HG02938 (cell line): ENCODE data around the gene CAPRIN2.

Source experiments
- ATAC-seq: cut with Tn5 transposase; IDR thresholded peaks from one replicate; pipeline ENCODE4 v1.9.1; 2021; ENCODE audit warnings: mild to moderate bottlenecking, moderate library complexity; ENCODE audit not compliant: unreplicated experiment

CAPRIN2 gene

DNA sequence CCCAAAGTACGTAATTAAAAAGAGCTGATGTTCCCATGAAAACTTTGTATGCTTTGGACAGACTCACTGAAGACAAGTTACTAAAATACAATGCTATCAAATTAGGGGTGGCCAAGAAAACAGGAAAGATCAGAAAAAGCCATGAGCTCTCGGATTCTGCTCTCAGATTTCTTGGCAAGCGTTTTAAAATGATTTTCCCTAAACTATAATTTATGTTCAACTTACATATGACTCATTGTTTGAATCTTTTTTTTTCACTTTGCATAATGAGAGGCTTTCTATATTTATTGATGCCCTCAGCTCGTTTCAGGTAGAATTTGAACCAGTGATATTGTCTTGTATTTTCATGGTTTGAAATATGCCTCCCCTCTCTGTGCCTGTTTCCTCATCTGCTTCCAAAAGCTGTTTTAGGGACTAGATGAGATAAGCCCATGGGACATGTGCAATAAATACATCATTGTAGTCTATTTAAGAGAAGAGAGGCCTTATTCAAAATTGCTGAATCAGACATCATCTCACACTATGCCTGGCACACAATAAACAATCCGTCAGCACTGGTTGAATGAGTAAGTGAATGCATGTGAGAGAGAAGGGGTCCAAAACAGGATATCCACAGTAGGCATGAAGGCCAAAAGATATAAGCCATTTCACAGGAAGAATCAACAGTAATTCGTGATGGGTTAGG is 54.4 kb downstream of the CAPRIN2 start:
- no peak for ATAC-seq

- no peak for ATAC-seq
Measured at GRCh38 chr12:30698346-30698745, 56.4 kb downstream of the CAPRIN2 start.

DNA sequence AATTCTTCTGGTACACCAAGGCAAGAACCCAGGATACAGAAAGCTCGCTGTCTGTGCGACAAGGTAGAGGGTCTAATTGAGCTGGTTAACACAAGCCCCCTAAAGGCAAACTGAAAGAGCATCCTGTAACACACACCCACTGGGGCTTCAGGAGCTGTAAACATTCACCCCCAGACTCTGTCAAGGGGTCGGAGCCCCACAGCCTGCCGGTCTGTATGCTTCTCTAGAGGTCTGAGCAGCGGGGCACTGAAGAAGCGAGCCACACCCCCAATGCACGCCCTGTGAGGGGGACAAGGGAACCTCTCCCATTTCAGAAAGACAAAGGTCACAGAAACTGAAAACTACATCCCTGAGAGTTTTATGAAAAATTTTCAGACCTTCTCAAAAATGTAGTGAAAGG is 57.8 kb downstream of the CAPRIN2 start:
- no peak for ATAC-seq

DNA sequence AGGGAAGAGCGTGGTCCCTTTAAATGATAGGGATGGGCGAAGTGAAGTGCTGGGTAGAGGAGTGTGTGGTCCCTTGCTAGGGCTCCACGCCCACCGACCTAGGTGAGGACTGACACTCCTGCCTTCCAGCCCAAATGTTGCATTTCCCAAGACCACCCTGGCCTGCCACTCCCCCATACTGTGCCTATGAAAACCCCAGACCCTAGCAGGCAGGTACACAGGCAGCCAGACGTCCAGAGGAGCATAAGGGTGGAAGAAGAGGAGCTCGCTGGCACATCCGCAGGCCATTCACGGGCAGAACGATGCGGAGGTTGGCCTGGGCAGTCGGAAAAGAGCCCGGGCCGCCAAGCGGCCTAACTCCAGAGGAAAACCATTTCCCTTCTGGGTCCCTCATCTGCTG is 58.3 kb downstream of the CAPRIN2 start:
- no peak for ATAC-seq

DNA sequence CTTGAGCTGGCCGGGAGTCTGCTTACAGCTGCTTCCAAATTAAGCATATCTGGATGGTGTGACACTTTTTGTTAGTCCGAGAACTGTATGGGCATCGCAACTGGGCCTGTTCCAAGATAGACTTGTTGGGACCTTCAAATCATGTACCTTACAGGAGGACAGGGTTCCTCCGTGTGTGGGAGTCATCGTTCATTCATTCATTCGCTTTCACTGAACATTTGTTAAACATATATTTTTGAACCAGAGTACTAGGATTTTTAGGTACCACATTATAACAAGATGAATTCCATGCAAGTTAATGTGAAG is 58.7 kb downstream of the CAPRIN2 start:
- peak; percentile 38 for ATAC-seq

DNA sequence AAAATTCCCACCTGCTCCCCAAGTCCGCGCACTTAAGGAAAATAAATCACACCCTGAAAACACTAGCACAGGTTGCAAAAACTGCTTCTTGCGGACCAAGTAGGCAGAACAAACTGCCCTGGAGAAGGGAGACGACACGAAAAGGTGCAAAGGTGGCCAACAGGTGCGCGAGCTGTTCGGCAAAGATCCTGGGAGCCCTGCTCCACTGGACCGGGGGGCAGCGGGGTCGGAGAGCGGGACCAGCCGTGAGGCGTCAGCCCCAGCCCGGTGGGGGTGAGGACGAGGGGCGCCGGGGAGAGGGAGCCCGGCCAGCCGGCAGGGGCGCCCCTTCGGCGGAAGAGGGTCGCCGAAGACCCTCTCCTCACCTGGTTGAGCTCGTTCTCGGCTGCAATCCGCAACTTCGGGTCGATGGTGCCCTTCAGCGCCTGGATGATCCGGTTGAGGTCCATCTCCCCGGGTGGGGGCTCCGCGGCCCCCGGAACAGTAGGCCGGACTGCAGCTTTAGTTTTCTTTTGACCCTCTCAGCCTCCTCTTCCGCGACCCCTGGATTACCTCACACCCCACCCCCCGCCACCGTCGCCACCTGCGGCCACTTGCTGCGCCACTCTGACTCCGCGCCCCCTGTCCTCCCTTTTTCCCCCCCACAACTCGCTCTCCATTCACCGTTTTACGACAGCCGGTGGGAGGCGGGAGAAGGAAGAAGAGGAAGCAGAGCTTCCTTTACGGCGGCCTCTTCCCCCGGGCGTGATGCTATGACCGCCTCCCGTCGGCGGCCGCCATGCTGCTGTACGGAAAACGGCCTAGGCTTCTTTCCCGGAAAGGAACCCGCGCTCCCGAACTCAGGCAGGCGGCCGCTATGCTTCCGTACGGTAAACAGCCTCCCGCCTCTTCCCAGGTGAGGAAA is 59.3 kb downstream of the CAPRIN2 start, which contains the start of gene IPO8:
Gene IPO8, minus strand, starts transcription at position 671 of the 904 bp plus-strand sequence. Its CDS starts 222 bp downstream, at position 449.
- peak; percentile 68 for ATAC-seq

GRCh38 chr12:30694412-30695198 is 60.1 kb downstream of the CAPRIN2 start:
- ATAC-seq = peak; percentile 25

DNA sequence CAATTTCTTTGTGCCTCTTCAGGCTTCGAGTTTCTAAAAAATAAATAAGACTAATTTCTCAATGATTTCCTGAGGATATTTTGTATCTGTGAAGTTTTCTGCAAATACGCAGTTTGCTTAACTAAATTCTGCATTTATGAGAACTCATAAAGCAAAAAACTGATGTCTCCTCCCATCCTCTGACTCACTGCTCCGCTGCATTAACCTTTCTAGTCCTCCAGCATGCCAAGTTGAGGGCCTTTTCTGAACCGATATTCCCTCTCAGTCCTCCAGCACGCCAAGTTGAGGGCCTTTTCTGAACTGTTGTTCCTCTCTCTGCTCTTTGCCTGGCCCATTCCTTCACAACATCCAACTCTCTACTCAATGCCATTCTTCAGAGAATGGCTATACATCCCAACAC is 62.3 kb downstream of the CAPRIN2 start:
- ATAC-seq = no peak

DNA sequence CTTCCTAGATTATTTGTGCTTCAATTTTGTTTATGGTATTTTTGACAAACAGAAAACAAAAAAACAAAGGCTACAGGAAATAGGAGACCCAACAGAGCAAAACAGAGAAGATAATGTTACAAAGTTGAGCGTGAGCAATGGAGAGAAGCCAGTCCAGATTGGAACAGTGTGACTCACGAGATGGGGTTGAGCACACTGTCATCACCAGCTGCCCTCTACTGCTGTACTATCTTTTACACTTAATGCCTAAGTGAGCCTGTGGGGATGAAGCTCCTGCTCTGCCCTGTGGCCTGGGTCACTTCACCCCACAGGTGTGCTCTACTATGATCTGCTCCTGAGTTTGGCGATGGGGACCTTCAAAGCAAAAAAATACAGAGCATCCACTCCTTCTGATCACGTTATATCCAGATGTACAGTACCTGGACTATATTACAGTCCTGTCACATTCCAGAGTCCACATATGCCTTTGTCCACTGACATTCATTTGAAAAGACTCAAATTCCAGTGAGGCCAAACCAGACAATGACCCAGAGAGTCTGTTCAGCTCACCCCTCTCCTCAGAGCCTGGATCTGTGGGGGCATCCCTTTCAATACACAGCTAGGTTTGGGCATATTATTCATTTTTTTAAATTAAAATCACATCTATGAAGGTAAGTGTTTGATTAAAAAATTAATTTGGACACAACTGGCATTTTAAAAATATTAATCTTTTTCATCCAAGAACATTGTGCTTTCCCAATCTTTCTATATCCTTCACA is 63.5 kb downstream of the CAPRIN2 start:
- ATAC-seq = no peak

DNA sequence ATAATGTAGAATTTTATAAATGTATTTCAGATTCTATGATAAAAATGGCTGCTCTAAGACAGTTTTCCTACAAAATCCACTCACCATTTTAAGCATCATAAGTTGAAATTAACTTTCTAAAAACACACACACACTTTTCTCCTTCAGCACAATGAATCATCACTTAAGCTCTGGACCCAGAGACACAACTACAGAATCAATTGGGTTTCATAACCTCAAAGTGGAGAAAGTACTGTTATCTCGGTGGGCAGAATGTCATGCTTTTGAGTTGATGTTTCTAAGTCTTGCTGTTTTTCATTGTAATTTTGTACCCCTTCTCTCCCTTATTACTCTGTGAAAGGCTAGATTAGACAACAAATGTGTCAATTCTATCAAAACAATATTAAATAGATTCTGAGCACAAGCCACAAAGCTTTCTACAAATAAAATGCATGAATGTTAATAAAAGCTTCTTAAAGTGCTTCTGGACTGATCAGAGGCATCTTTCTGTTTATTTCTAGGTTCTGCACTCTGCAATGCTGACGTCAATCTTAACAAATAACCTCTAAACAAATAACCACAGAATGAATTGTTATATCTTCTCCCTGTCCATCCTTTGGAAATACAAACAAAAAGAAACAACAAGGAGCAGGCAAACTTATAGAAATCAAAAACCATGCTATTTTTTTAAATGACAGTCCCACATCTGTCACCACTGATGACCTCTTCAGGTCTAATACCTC is 67.3 kb downstream of the CAPRIN2 start:
- no peak for ATAC-seq

GRCh38 chr12:30679241-30679640 is 75.5 kb downstream of the CAPRIN2 start:
- ATAC-seq = no peak

- ATAC-seq = no peak
Measured at GRCh38 chr12:30678221-30678620, 76.5 kb downstream of the CAPRIN2 start.

- ATAC-seq = peak; percentile 56
Measured at GRCh38 chr12:30661210-30661609, 93.5 kb downstream of the CAPRIN2 start.
